Erythroblast (primary cell): ENCODE data around the gene ALKBH4.

Source experiments
- GATA1 ChIP-seq: IDR thresholded peaks from 2 replicates; pipeline ENCODE4 v1.6.1; 2011; ENCODE audit warnings: low read depth, mild to moderate bottlenecking, control low read depth, low read length, moderate library complexity
- POLR2A ChIP-seq: IDR thresholded peaks from 2 replicates; pipeline ENCODE4 v1.6.1; 2011; ENCODE audit warnings: mild to moderate bottlenecking, low read length

DNA sequence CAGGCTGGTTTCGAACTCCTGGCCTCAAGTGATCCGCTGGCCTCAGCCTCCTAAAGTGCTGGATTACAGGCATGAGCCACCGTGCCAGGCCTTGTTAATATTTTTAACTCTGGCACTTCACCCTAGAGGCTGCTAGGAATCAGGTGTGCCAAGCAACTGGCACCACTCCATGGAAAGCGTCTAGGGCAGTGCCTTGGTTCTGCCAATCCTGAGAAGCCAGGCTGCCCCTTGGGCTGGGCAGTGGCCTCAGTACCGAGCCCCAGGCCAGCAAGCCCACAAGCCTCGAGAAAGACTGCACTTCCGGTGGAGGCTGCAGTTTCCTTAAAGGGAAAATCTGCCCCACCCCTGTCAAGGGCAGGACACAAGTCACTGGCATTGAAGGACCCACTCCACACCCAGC is 11.3 kb downstream of the ALKBH4 start:
- TF ChIP-seq POLR2A (no peak), GATA1 (no peak)
